NCI-H2107 (cell line): ENCODE data around the gene RALGDS.
A peak's percentile ranks its signal among the peaks of the same experiment; 100 is the strongest.

Experiments used
- DNase-seq: peaks from one replicate; lab custom pipeline; 2025; lab: John Stamatoyannopoulos, UW

RALGDS gene

DNA sequence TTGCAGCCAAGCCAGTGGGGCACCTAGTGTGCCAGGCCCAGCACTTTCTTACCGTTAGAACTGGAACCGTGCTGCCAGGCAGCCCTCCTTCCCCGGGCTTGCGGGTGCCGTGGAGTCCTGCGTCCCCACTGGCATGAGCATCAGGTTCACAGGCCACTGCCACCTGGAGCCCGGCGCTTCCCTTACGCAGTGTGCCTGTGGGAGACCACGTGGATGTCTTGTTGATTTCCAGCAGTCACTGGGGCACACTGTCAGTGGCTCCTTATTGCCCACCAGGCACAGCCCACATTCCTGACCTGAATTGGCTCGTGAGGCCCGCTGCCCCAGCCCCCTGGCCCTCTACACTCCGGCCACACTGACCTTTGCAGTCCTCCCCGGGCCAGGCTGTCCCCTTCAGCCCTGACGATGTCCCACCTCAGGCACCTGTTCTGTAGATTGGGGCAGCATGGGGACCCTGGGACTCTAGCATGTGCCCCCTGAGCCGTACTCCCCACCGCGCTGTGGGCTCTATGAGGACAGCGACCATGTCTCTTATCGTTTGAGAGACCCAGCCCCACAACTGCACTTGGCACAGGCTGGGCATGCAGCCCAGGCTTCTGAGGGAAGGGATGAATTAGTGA is 69.6 kb downstream of the RALGDS start:
- DNase-seq: no peak

GRCh38 chr9:133050781-133051180 is 70.3 kb downstream of the RALGDS start:
- no peak for DNase-seq

DNA sequence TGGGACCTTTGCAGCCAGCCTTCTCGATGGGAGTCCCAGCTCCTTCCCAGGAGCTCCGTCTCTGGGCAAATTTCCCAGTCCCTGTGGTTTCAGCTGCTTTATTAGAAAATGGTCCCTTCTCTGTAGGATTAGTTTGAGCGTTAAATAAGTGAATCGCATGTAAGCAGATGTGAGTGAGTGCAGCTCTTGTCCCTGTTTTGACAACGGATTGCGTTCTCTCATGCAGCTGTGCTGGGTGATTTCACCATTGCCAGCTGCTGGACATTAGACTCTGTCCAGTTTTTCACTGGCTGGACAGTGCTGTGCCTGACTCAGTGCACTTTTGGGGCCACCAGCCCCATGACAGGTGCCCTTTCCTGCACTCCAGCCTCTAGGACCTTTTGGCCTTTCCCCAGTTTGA is 70.9 kb downstream of the RALGDS start:
- peak; percentile 75 for DNase-seq

DNA sequence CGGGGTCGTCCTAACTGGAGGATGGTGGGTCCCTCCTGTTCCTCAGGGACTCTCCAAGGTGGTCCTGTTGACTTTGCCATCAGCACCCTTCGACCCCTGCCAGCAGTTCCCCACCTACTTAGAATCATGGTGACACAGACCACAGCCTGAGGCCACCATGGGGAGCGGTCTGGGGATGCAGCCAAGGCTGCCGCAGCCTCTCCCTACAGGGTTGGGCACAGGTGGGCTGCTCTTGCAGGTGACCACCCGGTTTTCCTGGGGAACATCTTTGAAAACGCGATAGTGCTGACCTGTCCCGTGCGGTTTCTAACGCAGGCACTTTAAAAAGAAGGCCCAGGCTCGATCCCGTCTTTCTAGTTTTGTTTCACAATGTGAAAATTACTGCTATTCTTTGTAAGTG is 72.0 kb downstream of the RALGDS start:
- no peak for DNase-seq

DNA sequence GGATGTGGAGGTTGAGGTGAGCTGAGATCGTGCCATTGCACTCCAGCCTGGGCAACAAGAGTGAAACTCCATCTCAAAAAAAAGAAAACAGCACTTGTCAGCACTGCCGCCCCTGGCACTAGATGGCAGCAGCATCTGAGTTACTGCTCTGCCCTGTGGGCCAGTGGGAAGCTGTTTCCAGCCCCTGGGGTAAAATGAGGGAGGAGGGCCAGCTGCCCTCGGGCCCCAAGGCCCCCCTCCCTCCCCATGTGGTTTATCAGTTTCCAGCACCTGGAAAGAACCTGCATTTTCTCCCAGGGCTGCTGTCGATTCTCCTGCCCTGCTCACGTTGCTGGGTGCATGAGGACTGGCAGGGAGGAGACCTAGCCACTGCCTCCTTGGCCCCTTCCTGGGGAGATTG is 72.4 kb downstream of the RALGDS start:
- DNase-seq: no peak
